K562 (cell line): Measurements from ENCODE around the gene SNW1. TPM values are rescaled to one million over a fixed set of nuclear protein-coding genes. Genes with fewer than 3 reads are reported as not detected.

Source experiments
- BACH1 ChIP-seq: fragments of 200-800 bp; sonication (Bioruptor generic); IDR thresholded peaks from 2 replicates; pipeline ENCODE4 v1.6.1; 2016; ENCODE audit warnings: missing genetic modification characterization, missing compliant biosample characterization
- BCL6 ChIP-seq: fragments of 250-450 bp; sonication (Bioruptor Pico); IDR thresholded peaks from 2 replicates; pipeline ENCODE4 v1.4.0; 2020
- BRD4 ChIP-seq: fragments of 200-600 bp; sonication (generic); IDR thresholded peaks from 2 replicates; pipeline ENCODE4 v1.6.1; 2017; ENCODE audit warnings: inconsistent platforms
- CTCF ChIP-seq, 3 experiments: IDR thresholded peaks in 2 of 3; conservative IDR thresholded peaks in 1 of 3; 2 replicates each; pipeline ENCODE4 v1.5.1; 2011 to 2012; ENCODE audit warnings: low read length in 3 of 3, mild to moderate bottlenecking in 3 of 3, control low read depth in 2 of 3, improper control_type of control experiment in 1 of 3, inconsistent platforms in 1 of 3, low read depth in 1 of 3, mixed read lengths in 1 of 3, moderate library complexity in 1 of 3; ENCODE audit not compliant: insufficient read depth in 2 of 3
- E2F1 ChIP-seq: sonication (generic); formaldehyde crosslinking; IDR thresholded peaks from 2 replicates; pipeline ENCODE4 v1.8.1; 2023; ENCODE audit warnings: mild to moderate bottlenecking, missing genetic modification reagents, moderate library complexity
- ETV5 ChIP-seq: sonication (generic); formaldehyde crosslinking; IDR thresholded peaks from 2 replicates; pipeline ENCODE4 v1.4.0; 2020; ENCODE audit warnings: low read depth, mild to moderate bottlenecking, missing genetic modification reagents
- HDGF ChIP-seq: fragments of 450-650 bp; IDR thresholded peaks from 2 replicates; pipeline ENCODE4 v1.6.1; 2016
- ID3 ChIP-seq, 2 experiments: fragments of 250-450 bp in 1 of 2; fragments of 450-650 bp in 1 of 2; sonication (Bioruptor Pico) in 1 of 2; IDR thresholded peaks; 2 replicates each; pipeline versions ENCODE4 v1.6.1 to v1.8.0; 2016 to 2021; ENCODE audit warnings: mild to moderate bottlenecking in 2 of 2, moderate library complexity in 2 of 2, missing compliant biosample characterization in 1 of 2, missing genetic modification characterization in 1 of 2
- IRF9 ChIP-seq: fragments of 450-650 bp; IDR thresholded peaks from 2 replicates; pipeline ENCODE4 v1.6.1; 2016; ENCODE audit warnings: missing biosample characterization, missing genetic modification characterization
- NR2F6 ChIP-seq: fragments of 450-650 bp; formaldehyde crosslinking; IDR thresholded peaks from 2 replicates; pipeline ENCODE4 v1.4.0; 2020; ENCODE audit warnings: mild to moderate bottlenecking
- PML ChIP-seq: IDR thresholded peaks from 2 replicates; pipeline ENCODE4 v1.6.1; 2012; ENCODE audit warnings: low read length, inconsistent platforms
- PREB ChIP-seq: sonication (generic); formaldehyde crosslinking; IDR thresholded peaks from 2 replicates; pipeline ENCODE4 v1.8.1; 2023; ENCODE audit warnings: mild to moderate bottlenecking, missing genetic modification reagents
- SMAD2 ChIP-seq: fragments of 150-350 bp; IDR thresholded peaks from 2 replicates; pipeline ENCODE4 v1.6.1; 2014; ENCODE audit warnings: low read depth, mild to moderate bottlenecking, low read length
- SNIP1 ChIP-seq: fragments of 450-650 bp; IDR thresholded peaks from 2 replicates; pipeline ENCODE4 v1.7.1; 2017; ENCODE audit warnings: low read depth, mild to moderate bottlenecking
- ZFPM2 ChIP-seq: fragments of 250-450 bp; sonication (Bioruptor Pico); IDR thresholded peaks from 2 replicates; pipeline ENCODE4 v1.5.1; 2022; ENCODE audit warnings: mild to moderate bottlenecking
- ZNF277 ChIP-seq: fragments of 250-450 bp; sonication (Bioruptor Pico); IDR thresholded peaks from 2 replicates; pipeline ENCODE4 v1.8.0; 2022; ENCODE audit warnings: inconsistent platforms, mild to moderate bottlenecking, moderate library complexity, borderline replicate concordance
- ZNF282 ChIP-seq: sonication (generic); formaldehyde crosslinking; IDR thresholded peaks from 2 replicates; pipeline ENCODE4 v1.8.1; 2023; ENCODE audit warnings: missing genetic modification reagents
- ZNF512 ChIP-seq: IDR thresholded peaks from 2 replicates; pipeline ENCODE4 v1.6.1; 2016; ENCODE audit warnings: missing genetic modification characterization, missing compliant biosample characterization
- ZNF57 ChIP-seq: fragments of 450-650 bp; formaldehyde crosslinking; IDR thresholded peaks from 2 replicates; pipeline ENCODE4 v1.4.0; 2020; ENCODE audit warnings: mild to moderate bottlenecking, moderate library complexity
- polyA plus RNA-seq, 8 experiments: library from polyadenylated mRNA; depleted of rRNA in 4 of 8; stranded (reverse) in 5 of 8; unstranded in 3 of 8; fragments of >200 nt; fragmentation: Nextera tagmentation in 2 of 8; fragmentation: Illumina TruSeq in 1 of 8; extraction: Ambion mirVana in 2 of 8; extraction: Trizol in 1 of 8; gene quantifications; 2 replicates each; pipeline versions ENCODE4 v1.2.1 to v1.2.3, GENCODE V29; 2011 to 2014; ENCODE audit warnings: inconsistent platforms in 1 of 8, missing spikeins in 1 of 8
- total RNA-seq, 7 experiments: library from RNA; depleted of rRNA in 6 of 7; stranded (reverse); fragments of >200 nt in 6 of 7; fragmentation: Illumina TruSeq in 2 of 7; extraction: Trizol in 2 of 7; gene quantifications; 2 replicates each; pipeline versions ENCODE4 v1.2.1 to v1.2.3, GENCODE V29; 2011 to 2021; ENCODE audit warnings: low replicate concordance in 1 of 7

SNW1 gene
- total and polyA plus RNA-seq, 9 of the 15 experiments (the other 6 are each of a cell fraction or from before 2014, with no cell fraction given) = 64.4 to 143 (median 98.2) TPM

- TF ChIP-seq CTCF (IDR thresholded peaks at IDR 0.05 in 2 of 3, conservative IDR thresholded peaks at IDR 0.05 in 1 of 3; ENCODE audit: insufficient read depth in 2 of 3, low read depth in 1 of 3, low read length in 3 of 3) (peak in 1 of 3 experiments; percentile 24; a peak in 1 of 6 replicates), PREB (no peak), SMAD2 (no peak), ETV5 (peak; percentile 80), BACH1 (tag) (no peak), NR2F6 (CRISPR knock-in tag) (no peak), SNIP1 (no peak), BCL6 (no peak), E2F1 (peak; percentile 37; the same call in 1 of the 2 replicates), ZNF512 (no peak), HDGF (no peak), ZNF282 (no peak), ZNF277 (CRISPR knock-in tag) (no peak), BRD4 (0 out of 2 replicates have a peak, but pooled peaks have one; percentile 57), PML (peak; percentile 60; the same call in 1 of the 2 replicates), IRF9 (tag) (no peak), ZFPM2 (no peak), ZNF57 (CRISPR knock-in tag) (no peak), ID3 (CRISPR knock-in tag; IDR thresholded peaks at IDR 0.05) (no peak), ID3 (tag; IDR thresholded peaks at IDR 0.05) (no peak)
Measured at GRCh38 chr14:77799863-77800730, 39.1 kb upstream of the SNW1 start, which contains the start of gene ADCK1 (continued).
